Measurements from ENCODE around the gene LRRC61. TPM values are rescaled to one million over a fixed set of nuclear protein-coding genes. Genes with fewer than 3 reads are reported as not detected.

LRRC61 gene
- total RNA-seq, 4 donors from 2014 or later, result 16.6 to 26.0 (median 18.6) TPM

DNA sequence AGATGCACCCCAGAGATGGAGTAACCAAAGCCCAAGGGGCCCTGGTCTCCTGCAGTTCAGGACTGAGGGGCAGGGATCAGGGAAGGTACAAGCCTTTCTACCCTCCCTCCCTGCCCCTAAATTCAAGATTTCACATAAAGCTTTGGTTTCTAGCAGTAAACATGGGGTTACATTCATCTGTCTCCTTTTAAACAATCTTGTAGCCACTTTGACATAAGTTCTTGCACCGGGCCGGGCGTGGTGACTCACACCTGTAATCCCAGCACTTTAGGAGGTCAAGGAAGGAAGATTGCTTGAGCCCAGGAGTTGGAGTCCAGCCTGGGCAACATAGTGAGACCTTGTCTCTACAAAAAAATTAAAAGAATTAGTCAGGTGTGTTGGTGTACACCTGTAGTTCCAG, 4.2 kb downstream of the LRRC61 start:
- intact Hi-C loops (cut with DNase I; ENCODE audit: low total_unique reads), result no loop called here
- H3K4me3 ChIP-seq (ENCODE audit: low read depth, poor library complexity, severe bottlenecking), result no peak overlapping the region
- no peak for TF ChIP-seq POLR2A (IDR thresholded peaks at IDR 0.05)
- TF ChIP-seq, protein P1, sequence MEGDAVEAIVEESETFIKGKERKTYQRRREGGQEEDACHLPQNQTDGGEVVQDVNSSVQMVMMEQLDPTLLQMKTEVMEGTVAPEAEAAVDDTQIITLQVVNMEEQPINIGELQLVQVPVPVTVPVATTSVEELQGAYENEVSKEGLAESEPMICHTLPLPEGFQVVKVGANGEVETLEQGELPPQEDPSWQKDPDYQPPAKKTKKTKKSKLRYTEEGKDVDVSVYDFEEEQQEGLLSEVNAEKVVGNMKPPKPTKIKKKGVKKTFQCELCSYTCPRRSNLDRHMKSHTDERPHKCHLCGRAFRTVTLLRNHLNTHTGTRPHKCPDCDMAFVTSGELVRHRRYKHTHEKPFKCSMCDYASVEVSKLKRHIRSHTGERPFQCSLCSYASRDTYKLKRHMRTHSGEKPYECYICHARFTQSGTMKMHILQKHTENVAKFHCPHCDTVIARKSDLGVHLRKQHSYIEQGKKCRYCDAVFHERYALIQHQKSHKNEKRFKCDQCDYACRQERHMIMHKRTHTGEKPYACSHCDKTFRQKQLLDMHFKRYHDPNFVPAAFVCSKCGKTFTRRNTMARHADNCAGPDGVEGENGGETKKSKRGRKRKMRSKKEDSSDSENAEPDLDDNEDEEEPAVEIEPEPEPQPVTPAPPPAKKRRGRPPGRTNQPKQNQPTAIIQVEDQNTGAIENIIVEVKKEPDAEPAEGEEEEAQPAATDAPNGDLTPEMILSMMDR (IDR thresholded peaks at IDR 0.05), result no peak
- WGBS, 2 donors, result 93 to 95% methylated on average over 3 of the region's 3 CpGs
- DNase-seq (ENCODE audit: low spot score in 2 of 2), result peak in 1 of 2 donors; percentile 53

DNA sequence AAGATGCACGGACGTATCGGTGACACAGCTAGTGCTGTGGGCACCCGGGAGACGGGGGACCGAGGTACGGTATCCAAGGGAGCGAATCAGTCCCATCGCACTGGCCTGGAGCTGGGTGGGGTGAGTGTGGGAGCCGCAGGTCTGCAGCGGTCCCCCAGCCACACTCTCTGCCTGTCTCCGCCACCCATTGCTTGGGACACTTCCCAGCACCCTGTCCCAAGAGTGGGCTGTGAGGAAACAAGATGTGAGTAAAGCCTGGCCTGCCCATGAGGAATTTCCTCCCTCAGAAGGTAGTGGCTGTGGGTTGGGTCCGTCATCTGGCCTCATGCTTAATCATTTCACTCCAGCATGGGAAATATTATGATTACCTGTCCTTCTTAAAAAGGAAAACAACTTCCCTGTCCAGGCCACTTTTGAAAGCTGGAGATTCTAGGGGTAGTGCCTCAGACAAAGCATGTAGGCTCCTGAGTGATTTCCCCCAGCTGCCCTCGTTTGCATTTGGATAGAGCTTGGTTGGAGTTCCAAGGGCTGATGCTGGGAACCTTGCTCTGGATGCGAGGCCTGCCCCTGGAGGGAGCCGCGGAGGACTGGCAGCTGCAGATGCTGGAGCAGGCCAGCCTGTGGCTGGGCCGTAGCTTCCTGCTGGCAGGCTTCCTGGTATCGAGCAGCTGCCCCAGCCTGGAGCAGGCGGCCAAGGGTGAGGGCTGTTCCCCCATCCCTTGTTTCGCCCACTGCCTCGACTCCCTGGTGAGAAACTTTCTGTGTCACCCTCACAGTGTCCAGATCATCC, 6.4 kb downstream of the LRRC61 start:
- intact Hi-C loops (cut with DNase I; ENCODE audit: low total_unique reads), result no loop called here
- no peak overlapping the region for H3K4me3 ChIP-seq (ENCODE audit: low read depth, poor library complexity, severe bottlenecking)
- TF ChIP-seq, protein P1 (IDR thresholded peaks at IDR 0.05), result no peak
- TF ChIP-seq POLR2A (IDR thresholded peaks at IDR 0.05), result no peak
- peak in 1 of 2 donors; percentile 70 for DNase-seq (ENCODE audit: low spot score in 2 of 2)
- WGBS, 2 donors, result 82 to 84% methylated on average over 17 to 22 of the region's 22 CpGs

DNA sequence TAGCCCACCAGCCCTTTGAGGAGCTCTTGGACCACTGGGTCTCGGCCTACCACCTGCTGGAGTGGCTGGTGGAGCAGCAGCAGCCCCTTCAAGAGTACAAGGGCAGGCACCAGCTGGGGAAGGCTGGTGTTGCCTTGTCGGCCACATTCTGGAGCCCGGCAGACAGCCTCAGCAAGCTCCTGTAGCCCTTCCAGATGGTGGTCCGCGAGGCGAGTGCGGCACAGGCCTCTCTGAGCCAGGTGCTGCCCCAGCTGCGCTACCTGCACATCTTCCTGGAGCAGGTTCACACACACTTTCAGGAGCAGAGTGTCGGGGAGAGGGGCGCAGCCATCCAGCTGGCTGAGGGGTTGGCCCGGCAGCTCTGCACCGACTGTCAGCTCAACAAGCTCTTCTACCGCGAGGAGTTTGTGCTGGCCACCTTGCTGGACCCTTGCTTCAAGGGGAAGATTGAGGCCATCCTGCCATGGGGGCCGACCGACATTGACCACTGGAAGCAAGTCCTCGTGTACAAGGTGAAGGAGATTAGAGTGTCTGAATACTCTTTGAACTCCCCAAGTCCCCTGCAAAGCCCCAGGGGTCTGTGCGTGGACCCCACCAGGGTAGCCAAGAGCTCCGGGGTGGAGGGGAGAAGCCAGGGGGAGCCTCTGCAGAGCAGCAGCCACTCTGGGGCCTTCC, 7.2 kb downstream of the LRRC61 start:
- DNase-seq (ENCODE audit: low spot score in 2 of 2), result peak in 1 of 2 donors; percentile 81
- intact Hi-C loops (cut with DNase I; ENCODE audit: low total_unique reads), result no loop called here
- no peak for TF ChIP-seq POLR2A (IDR thresholded peaks at IDR 0.05)
- TF ChIP-seq, protein P1 (IDR thresholded peaks at IDR 0.05), result no peak
- H3K4me3 ChIP-seq (ENCODE audit: low read depth, poor library complexity, severe bottlenecking), result no peak overlapping the region
- WGBS, 2 donors, result 94 to 95% methylated on average over 7 to 18 of the region's 19 CpGs

DNA sequence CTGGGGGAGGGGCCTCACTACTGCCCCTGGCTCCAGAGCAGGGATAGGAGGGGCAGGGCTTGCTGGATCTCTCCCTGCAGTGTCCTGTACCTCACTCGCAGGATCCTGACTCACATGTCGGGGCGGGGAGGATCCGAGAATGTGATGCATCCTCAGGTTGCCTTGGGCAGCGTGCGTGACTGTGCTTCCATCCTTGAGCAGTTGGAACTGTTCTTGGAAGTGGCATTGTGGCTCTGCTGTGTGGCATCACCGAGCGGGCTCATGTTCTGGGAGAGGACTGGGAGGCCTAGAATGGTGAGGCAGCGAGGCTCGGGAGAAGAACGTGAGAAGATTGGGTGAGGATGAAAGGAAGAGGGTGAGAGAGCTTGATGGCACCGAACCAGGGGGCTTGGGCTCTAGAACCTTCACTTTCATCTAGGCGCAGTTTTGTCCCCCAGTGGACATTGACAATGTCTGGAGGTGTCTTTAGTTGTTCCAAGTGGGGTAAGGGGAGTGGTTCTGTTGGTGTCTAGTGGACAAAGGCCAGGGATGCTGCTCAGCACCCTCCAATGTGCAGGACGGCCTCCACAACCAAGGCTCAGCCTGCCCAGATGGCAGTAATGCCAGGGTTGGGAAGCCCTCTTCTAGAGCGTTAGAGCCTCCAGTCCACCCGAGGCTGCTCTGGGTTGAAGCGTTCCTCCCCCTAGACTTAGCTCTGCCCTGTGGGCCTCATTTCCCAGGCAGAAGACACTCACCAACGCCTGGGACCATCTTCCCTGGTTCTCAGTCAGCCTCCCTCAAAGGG, 9.9 kb downstream of the LRRC61 start:
- no peak overlapping the region for H3K4me3 ChIP-seq (ENCODE audit: low read depth, poor library complexity, severe bottlenecking)
- no peak for DNase-seq (ENCODE audit: low spot score in 2 of 2)
- 83 to 91% methylated on average over 18 of the region's 18 CpGs for WGBS, 2 donors
- intact Hi-C loops (cut with DNase I; ENCODE audit: low total_unique reads), result no loop called here
- TF ChIP-seq, protein P1 (IDR thresholded peaks at IDR 0.05), result no peak
- TF ChIP-seq POLR2A (IDR thresholded peaks at IDR 0.05), result no peak

DNA sequence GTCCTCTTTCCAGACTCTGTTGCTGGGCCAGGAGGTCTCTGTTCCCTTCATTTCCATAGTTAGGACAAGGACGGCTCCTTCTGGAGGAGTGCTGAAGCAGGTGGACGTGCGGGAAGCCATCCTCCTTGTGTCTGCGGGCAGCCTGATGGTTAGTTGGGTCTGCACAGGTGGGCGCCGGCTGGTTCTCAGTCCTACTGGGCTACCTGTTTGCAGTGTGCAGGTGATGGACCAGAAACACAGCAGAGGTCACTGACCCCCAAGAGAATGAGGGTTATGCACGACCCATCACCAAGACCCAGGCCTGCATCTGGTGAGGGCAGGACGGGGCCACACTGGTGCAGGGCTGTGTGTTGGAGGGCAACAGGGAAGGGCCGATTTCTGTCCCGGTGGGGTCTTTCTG, 10.5 kb downstream of the LRRC61 start:
- TF ChIP-seq, protein P1 (IDR thresholded peaks at IDR 0.05), result no peak
- TF ChIP-seq POLR2A (IDR thresholded peaks at IDR 0.05), result no peak
- WGBS, 2 donors, result 96% methylated on average over 10 of the region's 10 CpGs
- no peak for DNase-seq (ENCODE audit: low spot score in 2 of 2)
- intact Hi-C loops (cut with DNase I; ENCODE audit: low total_unique reads), result no loop called here
- no peak overlapping the region for H3K4me3 ChIP-seq (ENCODE audit: low read depth, poor library complexity, severe bottlenecking)
